Measurements from ENCODE around the gene RGS7.
"Not testable (repeated sequence)": the region's sequence is repeated elsewhere in the genome, so short reads cannot be mapped to it uniquely, and the experiment has no call there.

Gene RGS7

GRCh38 chr1:241272828-241273227 lies 84.2 kb downstream of the RGS7 start:
- no peak for DNase-seq (ENCODE audit: low read depth in 2 of 2)

GRCh38 chr1:241271427-241271826 lies 85.6 kb downstream of the RGS7 start:
- DNase-seq (ENCODE audit: low read depth in 2 of 2): no peak

DNA sequence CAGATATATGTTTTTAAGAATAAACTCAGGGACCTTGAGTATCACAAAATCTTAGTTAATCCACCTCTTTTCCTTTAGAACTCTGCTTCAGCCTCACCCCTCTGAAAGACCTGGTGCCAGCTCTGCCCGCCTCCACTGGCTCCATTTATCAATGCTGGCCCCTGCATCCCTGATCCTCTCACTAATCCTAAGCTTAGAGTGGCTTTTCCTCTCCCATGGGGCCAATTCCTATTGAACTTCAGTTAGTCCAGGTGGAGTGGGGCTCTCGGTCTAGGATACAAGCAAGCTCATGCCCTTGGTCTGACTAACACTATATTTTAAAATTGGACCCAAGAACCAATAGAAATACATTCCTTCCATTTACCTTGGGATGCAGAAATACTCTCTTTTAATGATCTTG lies 87.0 kb downstream of the RGS7 start:
- DNase-seq (ENCODE audit: low read depth in 2 of 2): no peak

DNA sequence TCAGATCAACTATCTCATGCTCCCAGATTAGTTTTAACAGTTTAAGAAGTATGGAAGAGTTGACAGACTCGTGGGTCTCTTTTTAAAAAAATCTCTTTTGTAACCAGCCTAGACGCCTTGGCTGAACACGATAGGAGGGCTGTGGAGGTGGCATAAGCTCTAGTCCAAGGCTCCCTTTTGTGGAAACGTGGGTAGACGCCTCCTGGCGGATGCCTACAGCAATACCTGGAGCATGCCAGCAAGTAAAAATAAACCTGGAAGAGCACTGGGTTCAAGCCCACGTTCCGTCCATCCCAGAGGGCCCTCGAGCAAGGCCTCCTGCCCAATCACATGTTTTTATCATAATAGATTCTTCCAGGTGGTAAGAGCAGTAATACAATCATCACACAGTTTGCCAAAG lies 87.9 kb downstream of the RGS7 start:
- no peak for DNase-seq (ENCODE audit: low read depth in 2 of 2)

GRCh38 chr1:241266121-241266520 lies 90.9 kb downstream of the RGS7 start:
- DNase-seq (ENCODE audit: low read depth in 2 of 2): no peak

GRCh38 chr1:241265428-241265827 lies 91.6 kb downstream of the RGS7 start:
- no peak for DNase-seq (ENCODE audit: low read depth in 2 of 2)

DNA sequence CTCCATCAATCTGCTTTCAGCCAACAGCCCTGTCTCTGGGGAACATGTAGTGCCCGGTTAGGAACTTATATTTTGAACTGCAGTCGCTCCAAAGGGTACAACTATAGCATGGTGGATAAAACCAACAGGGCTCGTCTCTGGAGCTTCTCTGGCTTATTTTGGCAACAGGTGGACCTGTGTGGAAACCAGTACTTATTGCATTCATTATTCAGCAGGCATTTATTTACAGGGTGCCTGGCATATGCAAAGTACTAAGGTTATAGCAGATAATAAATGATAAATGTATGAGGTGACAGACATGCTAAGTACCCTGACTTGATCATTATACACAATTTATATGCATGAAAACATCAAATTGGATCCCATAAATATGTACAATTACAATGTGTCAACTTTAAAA lies 93.7 kb downstream of the RGS7 start:
- DNase-seq (ENCODE audit: low read depth in 2 of 2): no peak

DNA sequence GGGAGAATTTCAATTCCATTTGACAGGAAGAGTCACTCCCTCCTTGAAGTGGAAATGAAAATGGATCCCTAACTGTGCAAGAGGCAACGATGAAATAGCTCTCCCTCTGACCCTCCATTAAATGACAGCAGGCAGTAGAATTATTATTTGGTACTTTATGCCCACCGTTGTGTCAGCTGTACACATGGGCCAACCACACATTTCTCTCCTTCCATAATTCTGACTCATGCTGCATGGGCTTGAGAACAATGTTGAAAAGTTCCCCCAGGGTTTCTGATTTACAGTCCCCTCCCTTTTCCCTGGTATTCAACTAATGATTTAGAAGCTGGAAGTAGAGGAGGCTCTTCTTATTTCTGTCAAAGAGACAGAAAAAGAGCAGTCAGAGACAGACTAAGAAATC lies 103.5 kb downstream of the RGS7 start:
- no peak for DNase-seq (ENCODE audit: low read depth in 2 of 2)

DNA sequence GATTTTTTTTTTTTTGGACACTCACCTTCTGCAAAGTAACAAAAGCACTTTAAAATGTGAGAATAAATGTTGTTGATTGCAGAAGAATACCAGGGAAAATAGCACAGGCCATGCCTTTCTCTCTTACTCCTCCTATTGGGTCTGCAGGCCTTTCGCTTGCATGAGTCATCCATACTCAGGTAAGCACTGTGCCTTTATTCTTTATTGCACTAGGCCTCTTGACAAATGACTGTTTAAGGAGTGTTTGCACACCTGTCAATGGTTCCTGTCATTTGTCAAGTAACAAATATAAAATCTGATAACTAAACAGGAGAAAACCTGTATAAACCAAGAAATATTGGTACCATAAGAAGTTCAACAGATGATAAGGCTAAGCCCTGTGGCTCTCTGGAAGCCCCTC lies 106.5 kb downstream of the RGS7 start:
- no peak for DNase-seq (ENCODE audit: low read depth in 2 of 2)

DNA sequence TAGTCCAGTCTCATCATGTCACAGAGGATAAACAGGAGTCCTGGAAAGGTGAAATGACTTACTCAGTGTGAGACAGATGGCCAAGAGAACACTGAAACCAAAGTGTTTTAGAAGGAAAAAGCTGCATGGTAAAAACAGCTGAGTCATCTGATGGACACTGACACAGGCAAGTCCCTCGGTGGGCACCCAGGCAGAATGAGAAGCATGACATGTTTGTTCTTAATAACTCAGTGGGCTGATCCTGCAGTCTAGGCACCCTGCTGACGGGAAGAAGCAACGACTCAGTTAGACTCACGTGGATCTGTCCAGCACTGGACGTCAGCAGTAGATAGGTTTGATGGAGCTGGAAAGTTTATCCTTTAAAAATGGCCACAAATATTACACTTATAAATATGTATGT lies 116.9 kb downstream of the RGS7 start:
- no peak for DNase-seq (ENCODE audit: low read depth in 2 of 2)

DNA sequence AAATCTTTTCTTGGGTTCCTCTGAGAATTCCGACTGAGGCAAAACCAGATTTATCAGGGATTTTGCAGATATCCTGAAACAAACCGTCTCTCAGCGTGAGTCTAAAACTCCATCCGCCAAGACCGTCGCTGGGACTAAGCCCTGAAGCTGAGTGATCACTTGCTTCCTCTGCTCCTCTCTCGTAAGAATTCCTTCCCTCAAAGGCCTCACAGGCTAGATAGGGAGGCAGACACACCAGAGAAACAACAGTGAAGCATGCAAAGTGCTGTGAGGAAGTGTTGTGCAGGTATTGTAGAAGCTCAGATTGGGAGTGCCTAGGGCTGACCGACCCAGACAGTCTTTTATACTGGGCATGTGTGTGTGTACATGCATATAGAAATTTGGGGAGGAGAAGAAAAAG lies 119.1 kb downstream of the RGS7 start:
- DNase-seq (ENCODE audit: low read depth in 2 of 2): no peak

DNA sequence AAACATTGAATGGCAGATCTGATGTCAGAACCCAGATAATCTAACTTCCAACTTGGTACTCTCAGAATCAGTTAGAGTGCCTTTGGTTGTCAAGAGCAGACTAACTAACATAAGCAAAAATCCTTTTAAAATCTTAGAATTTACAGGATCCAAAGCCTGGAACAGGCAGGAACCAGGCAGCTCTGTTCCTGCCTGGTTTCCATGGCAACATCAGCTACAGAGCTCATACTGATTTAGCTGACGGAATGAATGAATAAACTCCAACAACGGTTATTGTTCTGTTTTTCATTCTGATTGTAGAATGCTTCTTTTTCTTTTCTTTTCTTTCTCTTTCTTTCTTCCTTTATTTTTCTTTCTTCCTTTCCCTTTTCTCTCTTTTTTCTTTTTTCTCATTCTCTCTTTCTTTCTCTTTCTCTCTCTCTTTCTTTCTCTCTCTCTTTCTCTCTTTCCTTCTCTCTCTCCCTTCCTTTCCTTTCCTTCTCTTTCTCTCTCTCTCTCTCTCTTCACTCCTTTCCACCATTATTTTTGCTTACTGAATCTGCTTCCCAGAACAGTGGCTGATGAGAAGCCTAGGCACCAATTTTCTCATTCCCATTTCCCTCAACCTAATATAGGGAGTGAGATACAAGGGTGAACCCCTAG lies 121.6 kb downstream of the RGS7 start:
- no peak for DNase-seq (ENCODE audit: low read depth in 2 of 2)

DNA sequence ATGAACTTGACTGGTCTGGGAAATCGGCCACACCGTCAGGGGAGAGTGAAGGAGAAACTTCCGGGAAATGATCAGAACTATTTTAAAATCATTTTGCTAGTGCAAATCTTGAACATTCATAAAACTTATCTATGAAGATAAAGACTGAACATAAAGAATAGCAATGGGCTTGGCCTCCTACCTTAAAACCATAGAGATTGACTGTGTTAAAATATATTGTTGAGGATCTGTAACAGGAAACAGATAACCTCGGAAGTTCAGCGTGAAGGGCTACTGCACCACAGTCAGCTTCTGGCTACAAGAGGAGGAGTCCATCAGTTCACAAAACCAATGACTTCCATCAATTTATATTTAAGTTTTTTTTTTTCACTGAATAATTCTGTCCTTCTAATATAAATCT lies 127.3 kb downstream of the RGS7 start:
- DNase-seq (ENCODE audit: low read depth in 2 of 2): no peak

GRCh38 chr1:241229216-241229615 lies 127.8 kb downstream of the RGS7 start:
- DNase-seq (ENCODE audit: low read depth in 2 of 2): no peak

GRCh38 chr1:241228339-241228738 lies 128.7 kb downstream of the RGS7 start:
- no peak for DNase-seq (ENCODE audit: low read depth in 2 of 2)

GRCh38 chr1:241225741-241226140 lies 131.3 kb downstream of the RGS7 start:
- no peak for DNase-seq (ENCODE audit: low read depth in 2 of 2)

GRCh38 chr1:241224189-241224588 lies 132.8 kb downstream of the RGS7 start:
- DNase-seq (ENCODE audit: low read depth in 2 of 2): not testable (repeated sequence)

DNA sequence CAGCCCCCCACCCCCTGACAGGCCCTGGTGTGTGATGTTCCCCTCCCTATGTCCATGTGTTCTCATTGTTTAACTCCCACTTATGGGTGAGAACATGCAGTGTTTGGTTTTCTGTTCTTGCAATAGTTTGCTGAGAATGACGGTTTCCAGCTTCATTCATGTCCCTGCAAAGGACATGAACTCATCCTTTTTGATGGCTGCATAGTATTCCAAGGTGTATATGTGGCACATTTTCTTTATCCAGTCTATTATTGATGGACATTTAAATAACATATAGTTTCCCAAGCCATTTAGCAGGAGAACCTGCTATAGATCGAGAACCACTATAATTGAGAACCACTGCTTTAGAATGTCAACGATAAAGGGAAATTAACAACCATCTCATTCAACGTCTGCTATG lies 134.2 kb downstream of the RGS7 start:
- not testable (repeated sequence) for DNase-seq (ENCODE audit: low read depth in 2 of 2)

DNA sequence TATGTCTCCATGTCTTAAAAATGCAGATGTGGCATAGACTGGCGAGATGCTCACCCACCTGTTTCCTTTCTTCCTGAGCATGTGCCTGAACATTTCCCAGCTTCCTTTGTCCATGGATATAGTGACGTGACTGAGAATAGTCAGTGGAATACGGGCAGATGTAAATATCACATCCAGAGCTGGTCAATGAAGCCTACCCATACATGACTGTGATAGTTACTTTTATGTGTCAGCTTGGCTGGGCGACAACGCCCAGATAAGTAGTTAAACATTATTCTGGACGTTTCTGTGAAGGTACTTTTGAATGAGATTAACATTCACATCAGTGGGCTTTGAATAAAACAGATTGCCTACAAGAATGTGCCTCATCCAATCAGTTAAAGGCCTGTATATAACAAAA lies 135.7 kb downstream of the RGS7 start:
- no peak for DNase-seq (ENCODE audit: low read depth in 2 of 2)

DNA sequence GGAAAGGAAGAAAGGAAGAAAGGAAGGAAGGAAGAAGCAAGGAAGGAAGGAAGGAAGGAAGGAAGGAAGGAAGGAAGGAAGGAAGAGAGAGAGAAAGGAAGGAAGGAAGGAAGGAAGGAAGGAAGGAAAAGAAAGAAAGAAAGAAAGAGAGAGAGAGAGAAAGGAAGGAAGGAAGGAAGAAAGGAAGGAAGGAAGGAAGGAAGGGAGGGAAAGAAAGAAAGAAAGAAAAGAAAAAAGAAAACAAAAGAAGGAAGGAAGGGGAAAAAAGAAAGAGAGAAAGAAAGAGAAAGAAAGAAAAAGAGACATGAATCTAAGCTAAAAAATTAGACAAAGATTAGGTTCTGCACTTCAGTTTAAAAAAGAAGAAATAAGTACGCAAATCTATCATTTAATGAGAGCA lies 136.1 kb downstream of the RGS7 start:
- not testable (repeated sequence) for DNase-seq (ENCODE audit: low read depth in 2 of 2)

DNA sequence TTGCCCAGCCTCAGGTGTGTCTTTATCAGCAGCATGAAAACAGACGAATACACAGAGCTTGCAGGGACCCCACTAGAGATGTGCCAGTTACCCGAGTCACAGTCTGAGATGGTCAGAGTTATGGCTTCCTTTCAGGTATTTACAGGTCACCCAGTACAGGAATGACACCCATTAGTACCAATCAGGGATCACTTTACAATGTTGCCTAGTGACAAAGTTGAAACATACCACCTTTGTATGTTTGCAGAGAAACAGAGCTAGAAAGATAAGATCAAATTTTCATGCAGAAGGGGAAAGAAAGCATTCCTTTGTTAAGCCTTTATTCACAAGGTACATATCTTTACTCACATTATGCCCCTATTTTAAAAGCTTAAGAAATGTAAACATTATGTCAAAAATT lies 137.6 kb downstream of the RGS7 start:
- no peak for DNase-seq (ENCODE audit: low read depth in 2 of 2)

DNA sequence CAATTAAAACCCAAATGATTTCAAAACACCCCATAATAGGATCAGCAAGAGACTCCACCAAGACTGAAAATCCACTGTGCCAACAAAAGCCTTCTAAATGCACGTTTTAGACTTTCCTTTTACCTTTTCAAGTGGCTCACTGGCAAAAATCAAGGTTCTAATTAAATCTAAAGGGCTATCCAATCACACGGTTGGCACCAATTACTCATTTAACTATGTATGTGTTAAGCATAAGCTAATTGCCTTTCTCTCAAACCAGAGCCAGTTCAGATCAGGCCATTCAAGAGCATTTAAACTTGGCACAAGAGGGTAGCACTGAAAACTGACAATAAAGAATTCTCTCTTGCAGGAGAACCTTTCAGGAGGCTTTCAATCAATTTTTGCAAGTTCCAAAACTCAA lies 139.5 kb downstream of the RGS7 start:
- DNase-seq (ENCODE audit: low read depth in 2 of 2): no peak

DNA sequence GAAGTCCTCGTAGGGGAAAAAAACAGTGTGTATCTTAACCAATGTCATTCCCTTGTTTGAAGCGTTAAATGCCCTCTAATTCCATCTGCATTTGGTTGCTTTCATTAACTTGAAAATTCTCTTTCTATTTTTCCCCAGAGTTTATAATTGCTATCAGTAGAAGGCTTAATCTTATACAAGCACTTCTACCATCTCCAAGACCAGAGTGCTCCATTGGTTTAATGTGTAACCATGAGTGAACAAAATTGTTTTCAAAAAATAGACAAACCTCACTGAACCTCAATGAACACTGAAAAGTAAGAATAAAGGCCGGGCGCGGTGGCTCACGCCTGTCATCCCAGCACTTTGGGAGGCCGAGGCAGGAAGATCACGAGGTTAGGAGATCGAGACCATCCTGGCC lies 141.3 kb downstream of the RGS7 start:
- DNase-seq (ENCODE audit: low read depth in 2 of 2): no peak

DNA sequence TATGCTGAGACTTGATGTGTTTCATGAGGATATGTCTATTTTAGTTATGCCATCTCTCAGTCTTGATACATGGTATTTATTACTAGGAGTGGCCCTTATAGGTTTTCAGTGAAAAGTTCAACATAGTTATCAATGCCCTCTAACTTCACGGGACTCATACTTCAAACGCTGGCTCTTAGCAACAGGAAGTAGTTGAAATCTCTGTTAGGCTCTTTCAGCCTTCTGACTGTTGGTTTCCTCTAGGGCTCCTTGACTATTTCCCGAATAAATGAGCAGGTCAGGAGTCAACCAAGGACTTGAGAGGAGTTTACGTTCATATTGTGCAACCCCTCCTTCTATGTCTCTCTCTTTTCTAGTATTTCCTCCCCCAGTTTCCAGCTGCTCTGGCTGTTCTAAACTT lies 141.8 kb downstream of the RGS7 start:
- no peak for DNase-seq (ENCODE audit: low read depth in 2 of 2)

GRCh38 chr1:241213139-241213538 lies 143.9 kb downstream of the RGS7 start:
- no peak for DNase-seq (ENCODE audit: low read depth in 2 of 2)

Measured in stimulated activated CD8-positive, alpha-beta memory T cell treated with anti-CD3 and anti-CD28 coated beads, Interleukin-15, amount 100 ng/mL, for 4 hours (primary cell).